Measurements from ENCODE around the gene ISM1. TPM values are rescaled to one million over a fixed set of nuclear protein-coding genes. Genes with fewer than 3 reads are reported as not detected.

The ISM1 gene
- total and polyA plus RNA-seq, 2 experiments from 2014 or later = 0.15 to 0.63 TPM

- no peak for TF ChIP-seq ETS1 (IDR thresholded peaks at IDR 0.05)
- no peak for TF ChIP-seq CTCF (conservative IDR thresholded peaks at IDR 0.05; ENCODE audit: low read depth in 2 of 2)
- no peak for TF ChIP-seq ZNF114 (CRISPR knock-in tag; IDR thresholded peaks at IDR 0.05)
- no peak for TF ChIP-seq EZH2phosphoT487 (IDR thresholded peaks at IDR 0.05; ENCODE audit: unreplicated experiment)
- TF ChIP-seq POLR2AphosphoS5 (IDR thresholded peaks at IDR 0.05; ENCODE audit: low read depth) = no peak
Observed at GRCh38 chr20:13180986-13181889, 39.8 kb upstream of the ISM1 start (continued).

GRCh38 chr20:13183005-13183404 is 38.1 kb upstream of the ISM1 start:
- Histone ChIP-seq H3K9me2 (ENCODE audit: insufficient read depth) (peaks cover 7% of the 10 kb centered on the region; the same call in 1 of the 2 replicates), H3K4me3 (no peak overlapping the region), H3F3A (replicated peaks; ENCODE audit: low read depth) (no peaks in the 10 kb centered on the region), H3K36me3 (ENCODE audit: insufficient read depth) (no peaks in the 10 kb centered on the region), H3K4me1 (ENCODE audit: insufficient read depth) (peaks cover 20% of the 10 kb centered on the region), H3K79me2 (replicated peaks; ENCODE audit: insufficient read depth) (no peaks in the 10 kb centered on the region), H3K4me2 (no peak overlapping the region), H2AFZ (no peak overlapping the region), H3K27me3 (ENCODE audit: insufficient read depth) (no peaks in the 10 kb centered on the region), H4K20me1 (replicated peaks; ENCODE audit: insufficient read depth) (no peaks in the 10 kb centered on the region), H3K27ac (ENCODE audit: low read depth) (no peak overlapping the region)
- Mint-ChIP-seq H3K27ac (no peak overlapping the region), H3K36me3 (ENCODE audit: low read depth) (peaks cover 3% of the 10 kb centered on the region; the same call in 2 of the 3 replicates), H3K27me3 (ENCODE audit: insufficient read depth, low read depth, poor library complexity) (no peaks in the 10 kb centered on the region), H3K9me3 (peaks cover 4% of the 10 kb centered on the region; the same call in 1 of the 3 replicates), H3K4me1 (peaks cover 24% of the 10 kb centered on the region), H3K4me3 (no peak overlapping the region)
- ATAC-seq = no peak
- DNase-seq (ENCODE audit: low spot score) = no peak
- TF ChIP-seq ZNF331 (CRISPR knock-in tag; IDR thresholded peaks at IDR 0.05; ENCODE audit: low read depth) (no peak), CREB1 (CRISPR knock-in tag; IDR thresholded peaks at IDR 0.05; ENCODE audit: low read depth) (no peak), ETS1 (IDR thresholded peaks at IDR 0.05) (no peak), EZH2phosphoT487 (IDR thresholded peaks at IDR 0.05; ENCODE audit: unreplicated experiment) (no peak), REST (IDR thresholded peaks at IDR 0.05; ENCODE audit: unreplicated experiment) (no peak), POLR2AphosphoS5 (IDR thresholded peaks at IDR 0.05; ENCODE audit: low read depth) (no peak), ZNF462 (CRISPR knock-in tag; IDR thresholded peaks at IDR 0.05) (no peak)
